Mononuclear cell (primary cell): ENCODE measurements around the gene FAM181A. TPM values are rescaled to one million over a fixed set of nuclear protein-coding genes. Genes with fewer than 3 reads are reported as not detected.

ENCODE experiments used
- H3K27me3 ChIP-seq: 2 replicates; pipeline ENCODE4 v1.6.0; 2011; ENCODE audit warnings: low read length, control low read depth; ENCODE audit not compliant: insufficient read depth
- H3K4me1 ChIP-seq: 2 replicates; pipeline ENCODE4 v1.5.1; 2011; ENCODE audit warnings: mild to moderate bottlenecking, low read length, control low read depth; ENCODE audit not compliant: insufficient read depth
- H3K4me3 ChIP-seq: 2 replicates; pipeline ENCODE4 v1.5.1; 2011; ENCODE audit warnings: mild to moderate bottlenecking, low read length, moderate library complexity
- H3K9me3 ChIP-seq: 2 replicates; pipeline ENCODE4 v1.5.1; 2011; ENCODE audit warnings: low read depth, mild to moderate bottlenecking, control low read depth, low read length
- total RNA-seq: library from RNA; depleted of rRNA; stranded (reverse); fragments of >200 nt; gene quantifications from one replicate; pipeline ENCODE4 v1.2.3, GENCODE V29; 2012

Gene FAM181A
- total RNA-seq, 1 donor = not detected

- H3K4me3 ChIP-seq = no peak overlapping the region
- H3K4me1 ChIP-seq = peaks cover 47% of the 10 kb centered on the region
Measured at GRCh38 chr14:93969082-93969828, 42.1 kb downstream of the FAM181A start.

GRCh38 chr14:93970585-93970964 lies 43.4 kb downstream of the FAM181A start:
- Histone ChIP-seq H3K9me3 (no peaks in the 10 kb centered on the region), H3K4me1 (peaks cover 45% of the 10 kb centered on the region), H3K27me3 (peaks cover under 1% of the 10 kb centered on the region), H3K4me3 (peak overlapping the region; percentile 32)

More at GRCh38 chr14:93969082-93969828, 42.1 kb downstream of the FAM181A start:
- no peaks in the 10 kb centered on the region for H3K9me3 ChIP-seq
- H3K27me3 ChIP-seq = no peaks in the 10 kb centered on the region

GRCh38 chr14:93970965-93971634 lies 44.0 kb downstream of the FAM181A start:
- H3K4me3 ChIP-seq = peak overlapping the region; percentile 32
- H3K4me1 ChIP-seq = peaks cover 50% of the 10 kb centered on the region
- H3K9me3 ChIP-seq = no peaks in the 10 kb centered on the region
- peaks cover 3% of the 10 kb centered on the region for H3K27me3 ChIP-seq

- Histone ChIP-seq H3K4me1 (peaks cover 55% of the 10 kb centered on the region), H3K9me3 (no peaks in the 10 kb centered on the region), H3K27me3 (peaks cover 3% of the 10 kb centered on the region), H3K4me3 (no peak overlapping the region)
Measured at GRCh38 chr14:93971635-93972027, 44.5 kb downstream of the FAM181A start.

- H3K4me3 ChIP-seq = no peak overlapping the region
- no peaks in the 10 kb centered on the region for H3K9me3 ChIP-seq
- H3K4me1 ChIP-seq = peaks cover 54% of the 10 kb centered on the region
- H3K27me3 ChIP-seq = peaks cover 3% of the 10 kb centered on the region
Measured at GRCh38 chr14:93972618-93973205, 45.6 kb downstream of the FAM181A start.

- H3K9me3 ChIP-seq = no peaks in the 10 kb centered on the region
- H3K27me3 ChIP-seq = peaks cover 3% of the 10 kb centered on the region
- no peak overlapping the region for H3K4me3 ChIP-seq
- H3K4me1 ChIP-seq = peaks cover 51% of the 10 kb centered on the region
Measured at GRCh38 chr14:93973607-93974006, 46.5 kb downstream of the FAM181A start.

- no peak overlapping the region for H3K4me3 ChIP-seq
- H3K4me1 ChIP-seq = peaks cover 50% of the 10 kb centered on the region
Measured at GRCh38 chr14:93974299-93974698, 47.2 kb downstream of the FAM181A start.

GRCh38 chr14:93974833-93975232 lies 47.7 kb downstream of the FAM181A start:
- Histone ChIP-seq H3K4me3 (no peak overlapping the region), H3K27me3 (peaks cover 3% of the 10 kb centered on the region), H3K9me3 (no peaks in the 10 kb centered on the region), H3K4me1 (peaks cover 46% of the 10 kb centered on the region)

More at GRCh38 chr14:93974299-93974698, 47.2 kb downstream of the FAM181A start:
- Histone ChIP-seq H3K27me3 (peaks cover 3% of the 10 kb centered on the region), H3K9me3 (no peaks in the 10 kb centered on the region)

GRCh38 chr14:93975791-93976476 lies 48.8 kb downstream of the FAM181A start:
- Histone ChIP-seq H3K4me3 (no peak overlapping the region), H3K4me1 (peaks cover 37% of the 10 kb centered on the region), H3K9me3 (no peaks in the 10 kb centered on the region), H3K27me3 (peaks cover 3% of the 10 kb centered on the region)

GRCh38 chr14:93976477-93977057 lies 49.4 kb downstream of the FAM181A start, which contains the start of gene ASB2:
TSS of gene ASB2 (minus strand) at chr14:93976570. CDS start at chr14:93964539, 12,031 bp downstream.
- Histone ChIP-seq H3K4me1 (peaks cover 32% of the 10 kb centered on the region), H3K4me3 (no peak within 1 kb of the TSS), H3K27me3 (peaks cover 3% of the 10 kb centered on the region)

GRCh38 chr14:93977171-93977570 lies 50.0 kb downstream of the FAM181A start:
- no peaks in the 10 kb centered on the region for H3K9me3 ChIP-seq
- H3K27me3 ChIP-seq = peaks cover 3% of the 10 kb centered on the region
- no peak overlapping the region for H3K4me3 ChIP-seq
- peaks cover 32% of the 10 kb centered on the region for H3K4me1 ChIP-seq

More at GRCh38 chr14:93976477-93977057, 49.4 kb downstream of the FAM181A start, which contains the start of gene ASB2:
- H3K9me3 ChIP-seq = no peaks in the 10 kb centered on the region

- H3K4me3 ChIP-seq = no peak overlapping the region
- peaks cover 32% of the 10 kb centered on the region for H3K4me1 ChIP-seq
- H3K9me3 ChIP-seq = no peaks in the 10 kb centered on the region
- peaks cover 3% of the 10 kb centered on the region for H3K27me3 ChIP-seq
Measured at GRCh38 chr14:93977790-93978581, 50.8 kb downstream of the FAM181A start.

- Histone ChIP-seq H3K9me3 (no peaks in the 10 kb centered on the region), H3K27me3 (peaks cover 3% of the 10 kb centered on the region), H3K4me3 (no peak overlapping the region), H3K4me1 (peaks cover 32% of the 10 kb centered on the region)
Measured at GRCh38 chr14:93978735-93979134, 51.6 kb downstream of the FAM181A start.
